Measurements from ENCODE around the gene RTN1. TPM values are rescaled to one million over a fixed set of nuclear protein-coding genes. Genes with fewer than 3 reads are reported as not detected.

The RTN1 gene
- total and polyA plus RNA-seq, 10 of the 15 experiments (the other 5 are each of a cell fraction or from before 2014, with no cell fraction given): 0.03 to 0.55 (median 0.13) TPM; not detected in 4

DNA sequence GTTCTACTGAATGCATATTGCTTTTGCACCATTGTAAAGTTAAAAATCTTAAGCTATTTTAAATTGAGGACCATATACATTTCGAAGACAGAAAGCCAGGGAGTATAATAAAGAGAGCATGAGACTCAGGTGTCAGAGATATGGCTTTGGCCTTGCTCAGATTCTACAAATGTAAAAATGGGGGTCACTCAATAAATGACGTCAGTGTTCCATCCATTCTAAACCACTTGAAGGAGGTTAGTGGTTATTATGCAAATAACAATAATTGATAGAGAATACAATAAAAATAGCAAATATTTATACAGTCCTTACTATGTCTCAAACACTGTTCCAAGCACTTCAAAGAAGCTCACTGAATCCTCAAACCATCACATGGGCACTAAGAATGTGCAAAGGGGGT, 20.1 kb downstream of the RTN1 start (continued):
- no peak for TF ChIP-seq NR2C2 (IDR thresholded peaks at IDR 0.05; ENCODE audit: borderline replicate concordance, control insufficient read depth, insufficient read length, low read depth)
- TF ChIP-seq, protein P1, sequence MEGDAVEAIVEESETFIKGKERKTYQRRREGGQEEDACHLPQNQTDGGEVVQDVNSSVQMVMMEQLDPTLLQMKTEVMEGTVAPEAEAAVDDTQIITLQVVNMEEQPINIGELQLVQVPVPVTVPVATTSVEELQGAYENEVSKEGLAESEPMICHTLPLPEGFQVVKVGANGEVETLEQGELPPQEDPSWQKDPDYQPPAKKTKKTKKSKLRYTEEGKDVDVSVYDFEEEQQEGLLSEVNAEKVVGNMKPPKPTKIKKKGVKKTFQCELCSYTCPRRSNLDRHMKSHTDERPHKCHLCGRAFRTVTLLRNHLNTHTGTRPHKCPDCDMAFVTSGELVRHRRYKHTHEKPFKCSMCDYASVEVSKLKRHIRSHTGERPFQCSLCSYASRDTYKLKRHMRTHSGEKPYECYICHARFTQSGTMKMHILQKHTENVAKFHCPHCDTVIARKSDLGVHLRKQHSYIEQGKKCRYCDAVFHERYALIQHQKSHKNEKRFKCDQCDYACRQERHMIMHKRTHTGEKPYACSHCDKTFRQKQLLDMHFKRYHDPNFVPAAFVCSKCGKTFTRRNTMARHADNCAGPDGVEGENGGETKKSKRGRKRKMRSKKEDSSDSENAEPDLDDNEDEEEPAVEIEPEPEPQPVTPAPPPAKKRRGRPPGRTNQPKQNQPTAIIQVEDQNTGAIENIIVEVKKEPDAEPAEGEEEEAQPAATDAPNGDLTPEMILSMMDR (IDR thresholded peaks at IDR 0.05 in 2 of 3, conservative IDR thresholded peaks at IDR 0.05 in 1 of 3; ENCODE audit: control insufficient read depth in 2 of 3, extremely low read depth in 1 of 3, insufficient read depth in 1 of 3, low read depth in 3 of 3, low read length in 3 of 3): no peak

DNA sequence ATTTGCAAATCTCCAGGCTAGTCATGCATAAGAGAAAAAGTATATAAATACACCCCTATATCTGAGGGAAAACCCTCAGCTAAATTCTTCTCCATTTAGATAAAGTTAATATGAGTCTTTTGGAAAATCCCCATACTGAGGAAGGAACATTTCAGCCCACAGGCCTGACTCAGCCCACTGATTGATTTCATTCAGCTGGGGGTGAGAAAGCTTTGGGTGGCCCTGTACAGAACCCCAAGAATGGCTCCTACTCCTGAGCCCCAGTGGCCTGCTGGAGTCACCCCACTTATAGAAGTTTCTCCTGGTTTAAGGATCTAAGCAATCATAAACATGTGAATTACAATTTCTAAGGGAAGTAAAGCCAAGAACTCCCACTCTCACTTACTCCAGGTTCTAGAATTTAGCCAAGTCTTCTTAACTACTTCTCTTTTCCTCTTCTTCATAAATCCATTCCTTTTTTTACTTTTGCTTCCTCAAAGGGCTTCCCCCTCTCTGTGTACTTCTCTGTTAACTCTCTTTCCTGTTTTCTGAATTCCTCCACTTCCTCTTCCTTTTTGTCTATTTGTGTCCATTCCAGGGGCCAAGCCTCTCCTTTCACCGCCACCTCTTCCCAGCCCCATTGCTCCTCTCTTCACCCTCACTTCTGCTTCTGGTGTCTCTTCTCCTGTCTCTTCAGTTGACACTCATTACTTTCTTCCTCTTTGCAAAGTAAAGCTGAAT, 21.0 kb downstream of the RTN1 start:
- POLR2A ChIA-PET: no interaction called here
- no TSS peak for BruUV-seq (replicated peaks)

More for the DNA sequence above, 21.0 kb downstream of the RTN1 start:
- Histone ChIP-seq H3K9ac (ENCODE audit: control insufficient read depth, insufficient read depth, low read length) (no peak overlapping the region), H3K36me3 (ENCODE audit: control insufficient read depth in 2 of 2, insufficient read depth in 2 of 2, low read length in 1 of 2) (no peaks in the 10 kb centered on the region), H2AFZ (ENCODE audit: control insufficient read depth, low read depth, low read length) (no peak overlapping the region), H4K20me1 (ENCODE audit: control insufficient read depth, insufficient read depth) (no peaks in the 10 kb centered on the region), H3K4me2 (ENCODE audit: control insufficient read depth, insufficient read depth) (no peak overlapping the region; the same call in 1 of the 2 replicates), H3K4me3 (no peak overlapping the region), H3K9me3 (replicated peaks; ENCODE audit: control insufficient read depth, insufficient read depth, low read length) (no peaks in the 10 kb centered on the region), H3K4me1 (ENCODE audit: control insufficient read depth, insufficient read depth, low read length) (no peaks in the 10 kb centered on the region), H3K79me2 (ENCODE audit: control insufficient read depth, insufficient read depth, low read length) (no peaks in the 10 kb centered on the region), H3K27me3 (replicated peaks in 1 of 2; ENCODE audit: control insufficient read depth in 2 of 2, insufficient read depth in 2 of 2, low read length in 1 of 2) (no peaks in the 10 kb centered on the region), H3K27ac (ENCODE audit: control insufficient read depth, insufficient read depth) (no peak overlapping the region)
- 80% methylated on average over 1 of the region's 1 CpG for WGBS (ENCODE audit: insufficient coverage, insufficient replicate concordance, low lambda C conversion rate, missing lambda C conversion rate)
- CTCF ChIA-PET: no interaction called here
- SMC1A ChIA-PET (ENCODE audit: uncharacterized antibody, unreplicated experiment): interaction anchor here (0.5 to 1.0 kb wide), 4 partner anchors 39 to 1384 kb away, joined by 3 to 4 read pairs (median 3); no protein-coding TSS in a partner anchor
- intact Hi-C loops (cut with micrococcal nuclease; ENCODE audit: unreplicated experiment) (no loop called here), in situ Hi-C loops (cut with MboI) (no loop called here)
- TF ChIP-seq NR2C1 (IDR thresholded peaks at IDR 0.05) (no peak), IKZF1 (conservative IDR thresholded peaks at IDR 0.05) (0 out of 2 replicates have a peak, but pooled peaks have one; percentile 16), RUNX3 (IDR thresholded peaks at IDR 0.05; ENCODE audit: low read length) (no peak), SPI1 (IDR thresholded peaks at IDR 0.05; ENCODE audit: borderline replicate concordance, insufficient read depth, low read depth, low read length) (peak; percentile 28; the same call in 1 of the 2 replicates), HCFC1 (IDR thresholded peaks at IDR 0.05; ENCODE audit: low read length) (no peak)
- DNase-seq (ENCODE audit: low read depth, low spot score) (no peak), ATAC-seq (peak; percentile 70), FAIRE-seq (no peak)
- RAD21 ChIA-PET (ENCODE audit: unreplicated experiment): interaction anchor here (0.6 to 1.0 kb wide), 2 partner anchors 26 to 67 kb away, joined by 3 read pairs; no protein-coding TSS in a partner anchor
